ENCODE data around the gene ABAT.

GRCh38 chr16:8742068-8742467 lies 67.7 kb downstream of the ABAT start:
- TF ChIP-seq CTCF (IDR thresholded peaks at IDR 0.05) (no peak), POLR2A (IDR thresholded peaks at IDR 0.05) (no peak)

All from Peyer's patch (tissue), 4 donors.